HEK293 (cell line): ENCODE data around the gene DNAJC17.

Experiments used
- CTCF ChIA-PET: fragments of 350-600 bp; formaldehyde crosslinking; extraction: SDS; loops from one replicate; lab custom pipeline; 2021; ENCODE audit warnings: antibody characterized with exemption; lab: Yijun Ruan, JAX
- POLR2A ChIA-PET: fragments of 300-600 bp; formaldehyde crosslinking; extraction: SDS; loops from one replicate; lab custom pipeline; 2020; ENCODE audit warnings: antibody characterized with exemption, inconsistent platforms; lab: Yijun Ruan, JAX
- H3K27ac ChIP-seq: fragments of 200-500 bp; sonication (Bioruptor generic); 2 replicates; pipeline ENCODE4 v1.5.1; 2014; ENCODE audit warnings: low read depth, low read length, control low read depth, inconsistent platforms; ENCODE audit errors: extremely low read depth
- H3K36me3 ChIP-seq, 2 experiments: fragments of 200-500 bp in 1 of 2; sonication (Bioruptor generic) in 1 of 2; 1 replicate in 1 of 2; 2 replicates in 1 of 2; pipeline ENCODE4 v1.5.1; 2014 to 2017; ENCODE audit warnings: inconsistent platforms in 2 of 2, low read length in 2 of 2; ENCODE audit not compliant: control insufficient read depth in 2 of 2, insufficient read depth in 1 of 2
- H3K4me1 ChIP-seq: fragments of 200-500 bp; sonication (Bioruptor generic); 2 replicates; pipeline ENCODE4 v1.5.1; 2014; ENCODE audit warnings: mild to moderate bottlenecking, low read length, inconsistent platforms; ENCODE audit not compliant: control insufficient read depth, insufficient read depth
- H3K4me3 ChIP-seq: 2 replicates; pipeline ENCODE4 v1.5.1; 2011; ENCODE audit warnings: low read depth, mild to moderate bottlenecking, control low read depth, low read length, moderate library complexity
- H3K9me3 ChIP-seq: fragments of 200-500 bp; sonication (Bioruptor generic); 2 replicates; pipeline ENCODE4 v1.5.1; 2014; ENCODE audit warnings: low read depth, low read length, inconsistent platforms; ENCODE audit not compliant: control insufficient read depth, insufficient read depth
- GLIS1 ChIP-seq: fragments of 450-650 bp; formaldehyde crosslinking; IDR thresholded peaks from 2 replicates; pipeline ENCODE4 v1.5.1; 2016; ENCODE audit warnings: missing biosample characterization, missing genetic modification characterization
- HIC1 ChIP-seq: fragments of 450-650 bp; formaldehyde crosslinking; IDR thresholded peaks from 2 replicates; pipeline ENCODE4 v1.5.1; 2016; ENCODE audit warnings: missing biosample characterization, missing genetic modification characterization
- HOXD13 ChIP-seq: sonication (generic); formaldehyde crosslinking; IDR thresholded peaks from 2 replicates; pipeline ENCODE4 v1.8.0; 2022; ENCODE audit warnings: missing genetic modification reagents, borderline replicate concordance
- INSM2 ChIP-seq: fragments of 450-650 bp; formaldehyde crosslinking; IDR thresholded peaks from 2 replicates; pipeline ENCODE4 v1.5.1; 2016; ENCODE audit warnings: missing biosample characterization, missing genetic modification characterization
- KLF10 ChIP-seq: fragments of 450-650 bp; IDR thresholded peaks from 2 replicates; pipeline ENCODE4 v1.5.1; 2018; ENCODE audit warnings: missing biosample characterization, mild to moderate bottlenecking, missing genetic modification characterization
- MEIS1 ChIP-seq: sonication (generic); formaldehyde crosslinking; IDR thresholded peaks from 2 replicates; pipeline ENCODE4 v1.8.1; 2022; ENCODE audit warnings: missing genetic modification reagents, mild to moderate bottlenecking, borderline replicate concordance
- REPIN1 ChIP-seq: fragments of 450-650 bp; formaldehyde crosslinking; IDR thresholded peaks from 2 replicates; pipeline ENCODE4 v1.5.1; 2017; ENCODE audit warnings: missing biosample characterization, missing genetic modification characterization, low read depth
- REST ChIP-seq: fragments of 450-650 bp; formaldehyde crosslinking; IDR thresholded peaks from 2 replicates; pipeline ENCODE4 v1.5.1; 2016; ENCODE audit warnings: missing biosample characterization, missing genetic modification characterization
- SCRT2 ChIP-seq: fragments of 450-650 bp; formaldehyde crosslinking; IDR thresholded peaks from 2 replicates; pipeline ENCODE4 v1.5.1; 2016; ENCODE audit warnings: missing biosample characterization, missing genetic modification characterization
- SP3 ChIP-seq: fragments of 450-650 bp; formaldehyde crosslinking; IDR thresholded peaks from 2 replicates; pipeline ENCODE4 v1.5.1; 2016; ENCODE audit warnings: missing biosample characterization, missing genetic modification characterization
- YY1 ChIP-seq: fragments of 450-650 bp; formaldehyde crosslinking; IDR thresholded peaks from 2 replicates; pipeline ENCODE4 v1.5.1; 2018; ENCODE audit warnings: missing biosample characterization, missing genetic modification characterization
- ZBTB48 ChIP-seq: fragments of 450-650 bp; formaldehyde crosslinking; IDR thresholded peaks from 2 replicates; pipeline ENCODE4 v1.5.1; 2016; ENCODE audit warnings: missing biosample characterization, missing genetic modification characterization
- ZNF112 ChIP-seq: fragments of 450-650 bp; formaldehyde crosslinking; IDR thresholded peaks from 2 replicates; pipeline ENCODE4 v1.5.0; 2017; ENCODE audit warnings: missing biosample characterization, missing genetic modification characterization
- ZNF140 ChIP-seq: fragments of 450-650 bp; formaldehyde crosslinking; IDR thresholded peaks from 2 replicates; pipeline ENCODE4 v1.5.1; 2016; ENCODE audit warnings: missing biosample characterization, missing genetic modification characterization
- ZNF155 ChIP-seq: fragments of 450-650 bp; formaldehyde crosslinking; IDR thresholded peaks from 2 replicates; pipeline ENCODE4 v1.5.1; 2016; ENCODE audit warnings: missing biosample characterization, missing genetic modification characterization
- ZNF26 ChIP-seq: fragments of 450-650 bp; formaldehyde crosslinking; IDR thresholded peaks from 2 replicates; pipeline ENCODE4 v1.5.1; 2016; ENCODE audit warnings: missing biosample characterization, missing genetic modification characterization
- ZNF280D ChIP-seq: fragments of 450-650 bp; formaldehyde crosslinking; IDR thresholded peaks from 2 replicates; pipeline ENCODE4 v1.5.1; 2016; ENCODE audit warnings: missing biosample characterization, missing genetic modification characterization
- ZNF366 ChIP-seq: fragments of 450-650 bp; formaldehyde crosslinking; conservative IDR thresholded peaks from 2 replicates; pipeline ENCODE4 v1.5.1; 2016; ENCODE audit warnings: missing biosample characterization, missing genetic modification characterization
- ZNF510 ChIP-seq: fragments of 450-650 bp; formaldehyde crosslinking; IDR thresholded peaks from 2 replicates; pipeline ENCODE4 v1.5.1; 2018; ENCODE audit warnings: mild to moderate bottlenecking, missing genetic modification characterization, missing biosample characterization; ENCODE audit not compliant: insufficient replicate concordance
- ZNF544 ChIP-seq: fragments of 450-650 bp; formaldehyde crosslinking; IDR thresholded peaks from 2 replicates; pipeline ENCODE4 v1.5.0; 2017; ENCODE audit warnings: missing biosample characterization, missing genetic modification characterization
- ZNF548 ChIP-seq: fragments of 450-650 bp; formaldehyde crosslinking; IDR thresholded peaks from 2 replicates; pipeline ENCODE4 v1.5.1; 2016; ENCODE audit warnings: missing biosample characterization, missing genetic modification characterization
- ZNF624 ChIP-seq: fragments of 450-650 bp; formaldehyde crosslinking; IDR thresholded peaks from 2 replicates; pipeline ENCODE4 v1.5.1; 2017; ENCODE audit warnings: missing biosample characterization, missing genetic modification characterization
- ZNF626 ChIP-seq: fragments of 450-650 bp; sonication (Bioruptor Pico); formaldehyde crosslinking; IDR thresholded peaks from 2 replicates; pipeline ENCODE4 v1.5.1; 2018; ENCODE audit warnings: missing biosample characterization, missing genetic modification characterization, inconsistent platforms
- ZNF791 ChIP-seq: fragments of 450-650 bp; formaldehyde crosslinking; IDR thresholded peaks from 2 replicates; pipeline ENCODE4 v1.5.1; 2016; ENCODE audit warnings: missing biosample characterization, missing genetic modification characterization

The DNAJC17 gene

GRCh38 chr15:40806672-40807027 is 623 bp downstream of the DNAJC17 start:
- TF ChIP-seq ZNF544 = no peak
- TF ChIP-seq ZNF26 (tag by site-specific recombination) = no peak
- TF ChIP-seq ZNF140 = no peak
- TF ChIP-seq SP3 (tag by site-specific recombination) = no peak
- no peak for TF ChIP-seq ZNF112
- TF ChIP-seq HOXD13 (CRISPR knock-in tag) = no peak
- TF ChIP-seq INSM2 (tag by site-specific recombination) = no peak
- TF ChIP-seq REPIN1 (tag by site-specific recombination) = no peak
- no peak for TF ChIP-seq ZNF510
- no peak for TF ChIP-seq YY1 (tag by site-specific recombination)
- H3K4me1 ChIP-seq = no peaks in the 10 kb centered on the region
- peaks cover 0 to 20% of the 10 kb centered on the region in 2 experiments; a peak in 2 of 3 replicates for H3K36me3 ChIP-seq
- POLR2A ChIA-PET = interaction anchor here (1.2 to 1.6 kb wide), 6 partner anchors 9 to 112 kb away, joined by 3 to 7 read pairs (median 4); partner anchors contain the start of genes C15orf62, GCHFR, RAD51 and SPINT1
- CTCF ChIA-PET = interaction anchor here (0.6 to 1.1 kb wide), 2 partner anchors 52 to 857 kb away, joined by 4 to 8 read pairs; no protein-coding TSS in a partner anchor
- peak overlapping the region; percentile 71; the same call in 1 of the 2 replicates for H3K27ac ChIP-seq
- H3K9me3 ChIP-seq = no peaks in the 10 kb centered on the region
- H3K4me3 ChIP-seq = peak overlapping the region; percentile 99

GRCh38 chr15:40803688-40804087 is 3.6 kb downstream of the DNAJC17 start:
- Histone ChIP-seq H3K4me1 (no peaks in the 10 kb centered on the region), H3K4me3 (no peak overlapping the region), H3K27ac (no peak overlapping the region), H3K9me3 (no peaks in the 10 kb centered on the region), H3K36me3 (no peaks in the 10 kb centered on the region; a peak in 1 of 3 replicates)
- POLR2A ChIA-PET = interaction anchor here (0.6 kb wide), 1 partner anchor 232 kb away, joined by 3 read pairs; no protein-coding TSS in a partner anchor
- CTCF ChIA-PET = interaction anchor here (0.6 to 0.7 kb wide), 4 partner anchors 41 to 154 kb away, joined by 3 to 6 read pairs (median 4); no protein-coding TSS in a partner anchor
- TF ChIP-seq SCRT2 = no peak
- TF ChIP-seq ZNF280D = no peak
- no peak for TF ChIP-seq ZNF155 (tag by site-specific recombination)
- TF ChIP-seq MEIS1 (CRISPR knock-in tag) = no peak
- TF ChIP-seq GLIS1 (tag by site-specific recombination) = no peak
- TF ChIP-seq REST (tag by site-specific recombination) = no peak
- TF ChIP-seq ZNF624 (tag by site-specific recombination) = no peak
- no peak for TF ChIP-seq ZNF548 (tag by site-specific recombination)
- TF ChIP-seq ZNF626 (tag by site-specific recombination) = no peak
- no peak for TF ChIP-seq ZNF366 (tag by site-specific recombination)
- TF ChIP-seq KLF10 (tag by site-specific recombination) = no peak
- TF ChIP-seq HIC1 (tag by site-specific recombination) = no peak
- TF ChIP-seq ZBTB48 (tag by site-specific recombination) = no peak
- no peak for TF ChIP-seq ZNF791
